NCI-H1436 (cell line): Measurements from ENCODE around the gene HTR1D.

Source experiments
- DNase-seq: peaks from one replicate; lab custom pipeline; 2025; lab: John Stamatoyannopoulos, UW

The HTR1D gene

DNA sequence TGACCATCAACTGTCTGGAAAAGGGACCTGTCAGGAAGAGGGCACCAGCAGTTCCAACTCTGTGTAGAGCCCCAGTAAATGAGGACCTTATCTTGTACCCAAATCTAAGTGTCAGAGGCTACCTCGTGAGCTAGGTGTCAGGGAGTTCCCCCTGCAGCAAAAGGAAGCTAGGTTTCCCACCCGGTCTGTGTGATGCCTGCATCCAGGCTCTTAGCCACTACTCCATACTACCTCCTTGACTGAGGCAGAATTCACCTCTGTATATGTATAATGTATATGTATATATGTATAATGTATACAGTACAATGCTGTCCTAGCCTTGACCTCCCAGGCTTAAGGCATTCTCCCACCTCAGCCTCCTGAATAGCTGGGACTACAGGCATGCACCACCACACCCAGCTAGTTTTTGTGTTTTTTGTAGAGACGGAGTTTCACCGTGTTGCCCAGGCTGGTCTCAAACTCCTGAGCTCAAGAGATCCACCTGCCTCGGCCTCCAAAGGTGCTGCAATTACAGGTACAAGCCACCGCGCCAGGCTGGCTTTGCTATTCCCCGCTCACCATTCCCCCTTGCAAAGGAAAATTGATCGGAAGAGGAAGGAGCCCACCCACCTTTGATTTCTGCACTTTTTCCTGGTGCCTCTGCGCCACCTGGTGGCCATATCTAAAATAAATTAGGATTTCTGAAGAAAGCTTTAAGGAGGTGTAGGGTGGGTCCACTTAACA, 32.9 kb downstream of the HTR1D start:
- DNase-seq: peak; percentile 35

DNA sequence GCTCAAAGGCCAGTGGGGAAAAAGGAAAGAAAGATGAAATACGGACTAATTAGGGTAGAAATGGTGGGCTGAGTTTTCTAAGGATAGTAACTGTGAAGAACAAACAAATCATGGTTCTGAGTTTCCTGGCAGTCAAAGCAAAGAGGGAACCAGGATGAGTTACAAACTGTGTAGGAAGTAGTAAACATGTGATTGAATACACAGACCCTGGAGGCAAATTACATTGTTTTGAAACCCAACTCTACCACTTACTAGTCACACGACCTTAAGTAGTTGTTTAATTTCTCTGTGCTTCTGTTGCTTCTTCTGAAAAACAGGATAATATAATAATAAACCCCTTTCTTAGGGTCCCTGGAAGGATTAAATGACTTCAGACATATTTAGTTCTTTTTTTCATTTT, 37.4 kb downstream of the HTR1D start:
- no peak for DNase-seq

DNA sequence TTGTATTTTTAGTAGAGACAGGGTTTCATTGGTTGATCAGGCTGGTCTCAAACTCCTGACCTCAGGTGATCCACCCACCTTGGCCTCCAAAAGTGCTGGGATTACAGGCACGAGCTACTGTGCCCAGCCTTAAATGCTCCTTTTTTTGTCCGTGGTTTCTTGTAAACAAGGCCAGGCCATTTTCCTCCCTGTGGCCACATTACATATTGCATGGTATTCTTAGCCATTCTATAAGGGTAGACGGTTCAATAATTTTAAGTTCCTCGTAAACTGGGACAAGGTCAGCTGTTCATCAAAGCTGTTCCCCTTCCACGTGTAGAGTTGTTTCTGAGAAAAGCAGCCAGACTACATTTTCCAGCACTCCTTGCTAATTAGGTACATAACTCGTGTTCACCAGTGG, 38.4 kb downstream of the HTR1D start:
- no peak for DNase-seq

DNA sequence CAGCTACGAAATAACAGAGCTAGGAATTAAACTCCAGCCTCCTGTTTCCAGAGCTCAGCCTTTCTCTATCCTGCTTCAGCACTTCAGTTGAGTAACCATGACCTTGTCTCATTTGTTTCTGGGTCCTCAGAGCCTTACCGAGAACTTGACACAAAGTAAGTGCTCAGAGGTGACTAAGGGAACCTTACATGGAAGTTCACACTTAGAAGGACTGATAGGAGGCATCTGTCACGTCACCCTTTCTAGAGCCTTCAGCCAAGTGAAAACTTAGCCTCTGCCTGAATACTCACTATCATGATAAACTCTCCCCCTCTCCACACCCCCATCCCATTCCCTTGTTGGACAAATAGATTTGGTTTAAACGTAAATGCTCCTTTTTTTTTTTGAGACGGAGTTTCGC, 38.9 kb downstream of the HTR1D start:
- DNase-seq: no peak

DNA sequence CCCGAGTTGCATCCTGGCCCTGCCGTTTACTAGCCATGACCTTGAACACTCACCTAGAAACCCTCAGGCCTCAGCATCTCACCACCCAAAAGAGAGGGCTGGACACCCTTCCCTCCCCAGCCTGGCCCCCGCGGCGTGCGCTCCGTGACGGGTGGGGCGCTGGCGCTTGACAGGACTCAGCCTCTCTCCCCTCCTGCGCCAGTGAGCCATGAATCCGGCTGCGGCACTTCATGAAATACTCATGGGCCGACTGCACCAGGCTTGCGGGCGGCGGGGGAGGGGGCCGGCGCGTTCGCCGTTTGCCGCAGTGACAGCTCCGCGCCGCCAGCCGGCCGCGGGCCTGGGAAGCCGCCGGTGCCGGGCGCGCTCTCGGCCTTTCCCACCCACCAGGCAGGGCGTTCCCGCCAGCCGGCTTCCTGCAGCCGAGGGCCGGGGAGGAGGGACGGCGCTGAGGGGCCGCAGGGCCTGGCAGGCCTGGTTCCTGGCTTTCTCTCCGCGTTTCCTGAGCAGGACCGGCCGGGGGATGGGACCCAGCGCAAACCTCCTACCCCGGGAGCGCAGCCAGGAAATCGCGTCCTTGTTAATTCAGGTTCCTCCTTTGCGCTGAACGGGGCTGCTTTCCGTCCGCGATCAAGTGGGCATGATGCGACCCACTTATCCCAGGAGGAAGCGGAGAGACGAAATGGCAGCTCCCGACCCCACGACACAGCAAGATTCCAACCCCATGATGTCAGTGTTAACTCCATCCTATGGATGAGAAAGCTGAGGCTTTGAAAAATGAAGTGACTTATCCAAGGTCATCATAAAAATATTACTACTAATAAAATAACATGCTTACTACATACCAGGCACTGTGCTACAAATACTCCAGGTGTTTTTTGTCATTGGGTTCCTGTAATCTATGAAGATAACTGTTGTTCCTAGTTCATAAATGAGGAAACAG, 39.6 kb downstream of the HTR1D start:
- peak; percentile 38 for DNase-seq

DNA sequence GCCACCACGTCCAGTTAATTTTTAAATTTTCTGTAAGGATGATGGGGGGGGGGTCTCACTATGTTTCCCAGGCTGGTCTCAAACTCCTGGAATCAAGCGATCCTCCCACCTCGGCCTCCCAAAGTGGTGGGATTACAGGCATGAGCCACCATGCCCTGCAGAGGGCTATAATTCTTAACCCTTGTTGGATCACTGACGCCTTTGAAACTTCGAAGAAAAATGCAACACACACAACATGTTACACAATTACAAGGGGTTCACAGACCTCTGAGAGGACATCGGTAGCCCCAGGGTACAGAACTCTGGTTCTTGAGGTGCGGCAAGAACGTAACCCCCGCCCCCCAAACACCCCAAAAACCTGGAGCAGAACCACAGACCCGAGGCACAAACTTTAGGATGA, 40.3 kb downstream of the HTR1D start:
- no peak for DNase-seq

DNA sequence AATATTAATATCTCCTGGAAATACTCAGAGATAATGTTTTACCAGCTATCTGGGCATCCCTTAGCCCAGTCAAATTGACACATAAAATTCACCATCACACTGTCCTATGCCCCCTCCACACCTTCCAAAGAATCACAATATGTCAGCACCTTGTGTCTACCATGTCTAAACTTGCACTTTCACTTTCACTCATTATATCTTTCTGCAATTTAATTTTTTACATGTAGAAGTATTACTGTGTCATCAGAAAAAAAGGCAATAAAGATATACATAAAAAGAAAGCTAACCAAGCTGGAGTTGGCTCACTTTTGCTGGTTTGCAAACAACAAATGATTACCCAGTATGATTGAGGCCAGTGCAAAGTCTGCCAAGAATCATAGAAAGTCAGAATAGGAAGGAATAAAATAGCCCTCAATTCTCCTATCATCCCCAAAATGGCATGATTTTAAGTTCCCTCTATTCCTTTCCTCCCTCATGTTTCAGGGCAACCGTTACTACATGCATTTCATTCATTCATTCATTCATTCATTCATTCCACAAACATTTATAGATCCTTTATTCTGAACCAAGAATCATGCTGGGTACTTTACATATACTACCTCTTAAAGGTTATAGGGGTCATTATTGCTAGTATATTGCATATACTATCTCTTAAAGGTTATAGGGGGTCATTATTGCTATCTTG, 42.7 kb downstream of the HTR1D start:
- no peak for DNase-seq

DNA sequence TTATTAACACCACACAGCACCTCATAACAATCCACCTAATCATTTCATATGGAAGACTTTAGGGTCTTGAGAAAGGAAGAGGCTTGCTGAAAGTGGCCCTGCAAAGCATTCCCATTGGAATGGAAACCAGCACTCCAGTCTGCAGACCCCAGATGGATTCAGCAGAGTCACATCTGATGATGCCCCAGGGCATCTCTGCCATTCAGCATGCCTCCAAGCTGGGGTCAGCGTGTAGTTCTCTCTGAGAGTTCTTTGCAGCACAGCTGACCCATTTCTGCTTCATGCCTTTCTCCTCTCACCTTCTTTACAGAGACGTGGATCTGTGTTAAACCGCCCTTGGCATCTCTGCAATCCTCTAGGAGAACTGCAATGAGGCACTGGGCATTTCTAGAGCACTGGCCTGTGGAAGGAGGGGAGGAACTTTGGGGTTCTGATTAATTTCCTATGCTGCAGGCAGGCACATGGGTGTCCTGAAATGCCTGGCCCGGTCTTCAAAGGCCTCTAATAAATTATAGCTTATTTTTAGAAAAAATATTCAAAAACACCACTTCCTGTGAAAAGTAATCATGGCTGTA, 46.0 kb downstream of the HTR1D start:
- no peak for DNase-seq

DNA sequence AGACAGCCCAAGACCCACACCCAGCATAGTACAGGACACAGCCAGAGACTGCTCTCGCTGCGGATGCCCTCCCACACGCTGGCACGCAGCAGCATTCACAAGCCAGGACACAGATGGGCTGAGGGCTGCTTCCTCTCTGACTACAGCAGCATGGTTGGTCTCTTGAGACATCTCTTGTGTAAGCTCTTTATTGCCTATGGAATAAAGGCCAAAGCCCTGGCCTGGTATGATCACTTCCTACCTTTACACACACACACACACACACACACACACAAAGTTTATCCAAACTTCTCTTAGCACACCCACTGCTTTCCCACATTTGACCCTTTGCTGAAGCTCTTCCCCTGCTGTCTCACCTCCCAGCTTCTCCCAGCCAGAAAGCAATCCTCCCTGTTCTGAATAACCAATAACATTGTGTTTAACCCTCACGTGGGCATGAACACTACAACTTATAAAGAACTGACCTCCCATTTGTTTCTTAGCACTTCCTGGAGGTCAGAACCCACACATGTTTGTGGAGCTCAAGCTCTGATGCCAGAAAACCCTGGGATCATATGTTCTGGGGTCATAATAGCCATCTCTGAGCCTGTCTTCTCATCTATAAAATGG, 47.5 kb downstream of the HTR1D start:
- peak; percentile 28 for DNase-seq

DNA sequence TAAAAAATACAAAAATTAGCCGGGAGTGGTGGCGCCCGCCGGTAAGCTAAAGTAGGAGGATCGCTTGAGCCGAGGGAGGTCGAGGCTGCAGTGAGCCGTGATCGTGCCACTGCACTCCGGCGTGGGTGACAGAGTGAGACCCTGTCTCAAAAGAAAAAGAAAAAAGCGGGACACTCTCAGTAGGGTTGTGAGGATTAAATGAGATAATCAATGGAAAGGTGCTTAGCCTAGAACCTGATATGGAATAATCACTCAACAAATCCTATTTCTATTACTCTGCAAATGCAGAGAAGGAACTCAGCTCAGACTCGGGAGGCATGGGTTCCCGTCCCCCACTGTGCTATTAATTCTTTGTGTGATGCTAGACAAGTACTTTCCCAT, 48.1 kb downstream of the HTR1D start:
- DNase-seq: no peak

DNA sequence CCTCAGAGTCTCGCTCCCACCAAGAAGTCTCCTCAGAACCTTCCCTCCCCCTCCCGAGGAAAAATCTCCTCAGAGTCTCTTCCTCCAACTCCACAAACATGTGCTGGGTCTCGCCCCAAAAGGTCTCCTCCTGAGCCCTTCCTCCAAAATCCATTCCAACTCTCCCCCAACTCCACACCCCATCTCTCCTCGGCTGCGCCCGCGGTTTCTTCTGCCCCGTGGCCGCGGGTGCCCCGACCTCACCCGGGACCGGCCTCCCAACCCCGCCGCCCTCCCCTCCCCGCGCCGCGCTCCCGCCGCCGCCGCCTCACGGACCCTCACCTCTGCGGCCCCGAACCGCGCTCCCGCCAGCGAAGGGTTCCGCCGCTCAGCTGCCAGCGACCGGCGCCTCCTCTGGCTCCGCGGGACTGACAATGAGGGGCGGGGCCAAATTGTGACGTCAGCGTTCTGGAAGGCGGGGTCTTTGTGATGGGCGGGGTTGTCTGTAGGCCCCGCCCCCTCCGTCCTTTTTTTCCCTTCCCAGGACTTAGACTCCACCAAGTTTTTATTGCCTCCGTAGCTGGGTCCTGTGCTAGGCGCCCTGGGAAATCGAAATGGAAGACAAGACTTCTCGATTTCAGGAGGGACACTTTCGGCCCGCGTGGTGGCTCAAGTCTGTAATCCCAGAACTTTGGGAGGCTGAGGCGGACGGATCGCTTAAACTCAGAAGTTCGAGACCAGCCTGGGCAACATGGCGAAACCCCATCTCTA, 48.7 kb downstream of the HTR1D start, which contains the start of gene LUZP1:
LUZP1 (minus strand) TSS at position 412 of the 750 bp plus-strand sequence.
- peak; percentile 62 for DNase-seq

DNA sequence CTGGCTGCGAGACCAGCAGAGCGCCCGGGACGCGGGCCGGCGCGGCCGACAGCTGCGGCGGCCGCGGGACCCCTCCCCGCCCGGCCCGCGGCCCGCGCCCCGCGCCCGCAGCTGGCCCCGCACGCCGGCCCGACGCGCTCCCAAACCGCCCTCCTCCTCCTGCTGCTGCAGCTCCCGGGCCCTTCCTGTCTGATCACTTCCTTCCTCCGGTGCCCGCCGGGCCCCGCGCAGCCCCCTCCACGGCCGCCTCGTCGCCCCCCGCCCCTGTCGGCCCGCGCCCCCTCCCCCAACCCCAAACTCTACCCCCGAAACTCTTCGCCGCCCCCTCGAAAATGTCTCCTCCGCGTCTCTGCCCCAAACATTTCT, 49.2 kb downstream of the HTR1D start:
- no peak for DNase-seq

DNA sequence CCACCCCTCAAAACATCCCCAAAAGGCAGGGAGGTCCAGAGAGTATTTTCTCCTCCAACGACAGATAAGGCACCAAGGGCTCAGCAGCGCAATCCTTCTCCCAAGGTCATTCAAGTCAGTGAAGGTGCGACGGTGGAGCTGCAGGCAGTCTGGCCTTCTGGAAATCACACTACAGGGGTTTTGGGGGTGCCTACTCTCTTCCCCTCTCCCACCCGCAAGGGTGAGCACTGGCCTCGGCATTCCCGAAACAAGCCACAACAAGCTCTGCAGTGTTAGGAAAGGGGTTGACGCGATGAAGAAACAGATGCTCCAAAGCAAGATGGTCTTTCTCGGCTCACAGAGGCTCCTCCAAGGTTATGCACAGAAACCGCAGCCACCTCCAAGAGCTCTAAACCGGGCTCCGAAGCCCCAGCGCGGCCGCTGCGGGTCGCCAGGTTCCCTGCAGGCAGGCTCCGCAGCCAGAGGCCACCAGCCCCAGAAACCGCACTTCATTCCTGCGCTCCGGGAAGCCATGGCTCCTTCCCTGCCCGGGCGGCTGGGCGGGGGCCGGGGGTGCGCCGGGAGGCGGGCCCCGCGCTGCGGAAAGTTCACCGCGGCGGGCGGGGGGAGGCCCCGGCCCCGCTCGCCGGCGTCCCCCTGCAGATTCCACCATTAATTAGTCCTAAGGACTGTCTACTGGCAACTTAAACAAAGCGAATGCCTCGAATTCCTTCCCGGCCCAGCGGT, 49.8 kb downstream of the HTR1D start:
- peak; percentile 7 for DNase-seq

DNA sequence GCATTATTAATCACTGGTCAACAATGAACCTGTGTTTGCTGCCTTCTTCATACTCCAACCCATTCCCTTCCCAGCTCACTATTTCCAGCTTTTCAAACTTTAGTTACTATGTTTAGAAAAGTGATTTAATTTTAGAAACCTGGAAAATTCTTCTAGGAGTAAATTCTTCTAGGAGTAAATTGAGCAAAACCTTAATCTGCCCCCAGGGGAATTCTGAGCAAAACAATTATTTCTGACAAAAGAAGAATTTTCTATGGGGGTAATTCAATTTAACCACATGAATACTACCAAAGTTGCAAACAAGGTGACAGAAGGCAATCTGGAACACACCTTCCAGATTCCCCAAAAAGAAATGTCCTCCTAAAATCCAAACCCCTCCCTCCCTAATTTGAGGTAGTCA, 50.4 kb downstream of the HTR1D start:
- no peak for DNase-seq

DNA sequence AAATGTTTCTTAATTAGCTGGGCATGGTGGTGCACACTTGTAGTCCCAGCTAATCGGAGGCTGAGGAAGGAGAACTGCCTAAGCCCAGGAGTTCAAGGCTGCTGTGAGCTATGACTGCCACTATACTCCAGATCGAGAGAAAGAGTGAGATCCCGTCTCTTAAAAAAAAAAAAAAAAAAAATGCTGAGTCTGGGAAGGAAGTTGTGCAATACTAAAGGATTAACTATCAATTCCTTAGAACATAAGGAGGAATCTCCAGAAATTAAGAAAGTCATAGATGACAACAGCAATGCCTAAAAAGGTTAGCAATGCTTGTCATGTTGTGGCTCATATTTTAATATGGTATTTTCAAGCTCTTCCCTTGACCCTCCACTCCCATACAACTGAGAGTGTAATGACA, 53.9 kb downstream of the HTR1D start:
- DNase-seq: no peak

DNA sequence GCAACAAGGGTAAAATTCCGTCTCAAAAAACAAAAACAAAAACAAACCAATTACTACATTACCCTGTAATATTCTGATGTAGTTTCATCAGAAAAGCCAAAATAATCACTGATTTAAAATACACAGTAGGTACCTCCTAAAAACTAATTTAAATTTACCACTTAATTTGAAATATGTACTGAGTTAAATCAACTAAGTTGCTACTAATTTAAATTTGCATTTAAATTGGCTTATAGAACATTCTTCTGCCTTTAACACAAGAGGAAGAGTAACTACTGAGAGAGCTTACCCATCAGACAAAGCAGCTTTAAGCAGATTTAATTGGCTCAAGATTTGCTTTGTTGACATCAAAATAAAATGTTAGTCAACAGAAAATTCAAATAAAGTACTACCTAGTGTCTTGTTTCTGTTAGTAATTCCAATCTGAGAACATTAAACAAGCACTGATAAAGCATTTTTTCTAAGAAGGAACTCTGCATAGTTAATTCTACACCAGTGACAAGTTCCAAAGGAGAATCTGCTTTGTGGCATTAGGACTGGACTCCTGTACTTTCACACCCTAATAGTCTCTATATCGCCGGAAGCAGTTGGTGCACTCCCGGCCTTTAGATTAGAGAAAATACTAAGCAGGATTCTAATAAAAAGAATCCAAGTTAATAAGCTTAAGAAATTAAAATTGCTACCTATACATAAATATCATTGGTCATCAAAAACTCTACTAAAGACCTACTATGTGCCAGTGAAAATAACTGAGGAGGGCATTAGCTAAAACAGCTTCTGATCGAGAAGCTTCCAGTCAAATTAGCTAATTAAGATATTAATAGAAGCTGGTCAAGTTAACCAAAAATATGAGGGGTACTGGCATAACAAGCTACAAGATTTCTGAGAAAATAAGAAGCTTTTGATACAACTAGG, 57.1 kb downstream of the HTR1D start:
- DNase-seq: no peak

DNA sequence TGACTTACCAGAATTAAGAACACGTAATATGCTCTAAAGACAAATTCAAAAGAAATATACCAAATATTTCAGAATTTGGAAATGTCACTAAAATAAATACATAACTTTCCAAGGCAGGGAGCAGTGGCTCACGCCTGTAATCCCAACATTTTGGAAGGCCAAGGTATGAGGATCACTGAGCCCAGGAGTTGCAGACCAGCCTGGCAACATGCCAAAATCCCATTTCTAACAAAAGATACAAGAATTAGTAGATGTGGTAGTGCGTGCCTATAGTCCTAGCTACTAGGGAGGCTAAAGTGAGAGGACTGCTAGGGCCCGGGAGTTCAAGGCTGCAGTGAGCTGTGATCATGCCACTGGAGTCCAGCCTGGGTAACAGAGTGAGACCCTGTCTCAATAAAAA, 60.4 kb downstream of the HTR1D start:
- DNase-seq: no peak

DNA sequence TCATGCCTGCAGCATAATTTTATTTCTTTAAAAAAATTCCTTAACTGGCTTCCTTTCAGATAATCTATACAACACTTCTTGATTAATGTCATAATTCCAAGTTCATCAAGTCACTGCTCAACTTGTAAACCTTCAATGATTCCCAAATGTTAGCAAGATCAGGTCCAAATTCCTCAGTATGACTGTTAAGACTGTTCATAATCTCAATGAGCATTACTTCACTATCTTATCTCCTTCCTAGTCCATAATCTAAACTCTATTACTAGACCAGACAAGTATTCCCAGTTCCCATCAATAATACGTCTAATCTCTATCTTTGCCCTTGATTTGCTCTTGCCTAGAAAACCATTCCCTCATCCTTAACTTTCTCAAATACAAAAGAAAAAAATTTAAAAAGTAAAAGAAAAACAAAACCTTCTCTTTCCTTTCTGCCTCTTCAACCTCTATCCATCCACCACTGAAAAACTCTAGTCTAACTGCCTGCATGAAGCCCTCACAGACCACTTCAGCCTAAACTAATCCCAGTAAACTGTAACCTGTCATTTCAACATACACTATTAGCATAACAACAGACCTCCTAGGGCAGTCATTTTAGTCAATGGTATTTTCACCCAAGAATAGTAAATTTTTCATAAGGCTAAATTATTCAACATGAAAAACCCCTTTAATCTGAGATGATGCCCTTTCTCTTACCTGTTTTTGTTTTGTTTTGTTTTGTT, 64.2 kb downstream of the HTR1D start:
- DNase-seq: no peak

DNA sequence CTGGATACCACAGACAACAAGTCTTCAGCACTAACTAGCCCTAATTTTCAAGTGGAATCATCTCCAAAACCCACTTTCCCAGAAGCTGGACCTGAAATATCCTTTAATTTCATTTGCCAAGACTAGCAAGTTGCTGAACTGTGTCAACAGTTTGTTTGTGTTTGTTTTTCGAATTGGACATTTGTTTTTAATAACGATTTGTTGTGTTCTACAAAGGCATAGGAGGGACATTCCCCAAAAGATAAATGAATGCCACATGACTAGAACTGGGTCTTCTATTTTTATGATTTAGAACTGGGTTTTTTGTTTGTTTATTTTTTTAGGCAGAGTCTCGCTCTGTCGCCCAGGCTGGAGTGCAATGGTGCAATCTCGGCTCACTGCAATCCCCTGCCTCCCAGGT, 66.6 kb downstream of the HTR1D start:
- DNase-seq: no peak
